ENCODE data around the gene DYNC1I1.

Gene DYNC1I1

GRCh38 chr7:95871896-95872295, 99.5 kb downstream of the DYNC1I1 start:
- no peak for TF ChIP-seq CTCF (IDR thresholded peaks at IDR 0.05; ENCODE audit: extremely low read depth, missing control alignments)
- DNase-seq (ENCODE audit: low spot score), result no peak

GRCh38 chr7:95874129-95874528, 101.8 kb downstream of the DYNC1I1 start:
- no peak for DNase-seq (ENCODE audit: low spot score)

GRCh38 chr7:95874541-95875265, 102.3 kb downstream of the DYNC1I1 start:
- no peak for DNase-seq (ENCODE audit: low spot score)
- TF ChIP-seq CTCF (IDR thresholded peaks at IDR 0.05; ENCODE audit: extremely low read depth, missing control alignments), result no peak

More at GRCh38 chr7:95874129-95874528, 101.8 kb downstream of the DYNC1I1 start:
- TF ChIP-seq CTCF (IDR thresholded peaks at IDR 0.05; ENCODE audit: extremely low read depth, missing control alignments), result no peak

GRCh38 chr7:95875519-95875918, 103.2 kb downstream of the DYNC1I1 start:
- no peak for DNase-seq (ENCODE audit: low spot score)
- TF ChIP-seq CTCF (IDR thresholded peaks at IDR 0.05; ENCODE audit: extremely low read depth, missing control alignments), result no peak

- TF ChIP-seq CTCF (IDR thresholded peaks at IDR 0.05; ENCODE audit: extremely low read depth, missing control alignments), result no peak
Measured at GRCh38 chr7:95878677-95879076, 106.3 kb downstream of the DYNC1I1 start.

GRCh38 chr7:95881597-95881996, 109.2 kb downstream of the DYNC1I1 start:
- no peak for DNase-seq (ENCODE audit: low spot score)
- no peak for TF ChIP-seq CTCF (IDR thresholded peaks at IDR 0.05; ENCODE audit: extremely low read depth, missing control alignments)

More at GRCh38 chr7:95878677-95879076, 106.3 kb downstream of the DYNC1I1 start:
- DNase-seq (ENCODE audit: low spot score), result no peak

- TF ChIP-seq CTCF (IDR thresholded peaks at IDR 0.05; ENCODE audit: extremely low read depth, missing control alignments), result no peak
- DNase-seq (ENCODE audit: low spot score), result no peak
Measured at GRCh38 chr7:95883217-95883616, 110.9 kb downstream of the DYNC1I1 start.
